Mesenchymal stem cell (in vitro differentiated cells and primary cell): ENCODE data around the gene FERD3L.

Experiments
- DNase-seq: peaks from one replicate; pipeline ENCODE4 v3.0.0-alpha.2; 2013
- H2AFZ ChIP-seq: one replicate; pipeline ENCODE4 v1.6.1; 2013; ENCODE audit warnings: low read depth, mild to moderate bottlenecking, control low read depth, inconsistent platforms, low read length, moderate library complexity
- H2AK5ac ChIP-seq: 2 replicates; pipeline ENCODE4 v1.6.1; 2013; ENCODE audit warnings: low read length, moderate library complexity, mild to moderate bottlenecking, inconsistent platforms; ENCODE audit not compliant: severe bottlenecking
- H2BK120ac ChIP-seq: one replicate; pipeline ENCODE4 v1.6.1; 2013; ENCODE audit warnings: low read depth, mild to moderate bottlenecking, inconsistent platforms, low read length, moderate library complexity
- H2BK12ac ChIP-seq, 2 experiments: one replicate each; pipeline ENCODE4 v1.6.1; 2013; ENCODE audit warnings: inconsistent platforms in 2 of 2, low read length in 2 of 2, mild to moderate bottlenecking in 2 of 2, moderate library complexity in 2 of 2, control low read depth in 1 of 2
- H2BK15ac ChIP-seq: one replicate; pipeline ENCODE4 v1.6.1; 2013; ENCODE audit warnings: mild to moderate bottlenecking, low read depth, inconsistent platforms; ENCODE audit not compliant: poor library complexity, severe bottlenecking
- H2BK5ac ChIP-seq: 2 replicates; pipeline ENCODE4 v1.6.1; 2013; ENCODE audit warnings: low read depth, mild to moderate bottlenecking, low read length, control low read depth, inconsistent platforms; ENCODE audit not compliant: poor library complexity, severe bottlenecking
- H3K14ac ChIP-seq, 2 experiments: one replicate each; pipeline ENCODE4 v1.6.1; 2013; ENCODE audit warnings: inconsistent platforms in 2 of 2, low read length in 2 of 2, control low read depth in 1 of 2, mild to moderate bottlenecking in 1 of 2, moderate library complexity in 1 of 2
- H3K18ac ChIP-seq, 2 experiments: one replicate each; pipeline ENCODE4 v1.6.1; 2013; ENCODE audit warnings: inconsistent platforms in 2 of 2, low read length in 2 of 2, control low read depth in 1 of 2, low read depth in 1 of 2, mild to moderate bottlenecking in 1 of 2
- H3K23ac ChIP-seq, 2 experiments: one replicate each; pipeline ENCODE4 v1.6.1; 2013; ENCODE audit warnings: inconsistent platforms in 2 of 2, low read length in 2 of 2, mild to moderate bottlenecking in 2 of 2, moderate library complexity in 2 of 2, control low read depth in 1 of 2
- H3K27ac ChIP-seq: 2 replicates; pipeline ENCODE4 v1.5.1; 2013; ENCODE audit warnings: mild to moderate bottlenecking, moderate library complexity, low read length, control low read depth, inconsistent platforms; ENCODE audit not compliant: poor library complexity, severe bottlenecking
- H3K27me3 ChIP-seq, 2 experiments: 2 replicates each; pipeline versions ENCODE4 v1.6.1 to v1.7.0; 2013; ENCODE audit warnings: low read length in 2 of 2, mild to moderate bottlenecking in 2 of 2, moderate library complexity in 2 of 2, control low read depth in 1 of 2, inconsistent platforms in 1 of 2; ENCODE audit not compliant: control insufficient read depth in 1 of 2, insufficient read depth in 1 of 2
- H3K36me3 ChIP-seq, 2 experiments: 2 replicates each; pipeline versions ENCODE4 v1.6.1 to v1.7.0; 2013; ENCODE audit warnings: low read length in 2 of 2, control low read depth in 1 of 2, inconsistent platforms in 1 of 2, low read depth in 1 of 2, mild to moderate bottlenecking in 1 of 2; ENCODE audit not compliant: insufficient read depth in 2 of 2, control insufficient read depth in 1 of 2
- H3K4ac ChIP-seq, 2 experiments: one replicate each; pipeline ENCODE4 v1.6.1; 2013; ENCODE audit warnings: inconsistent platforms in 2 of 2, low read length in 2 of 2, mild to moderate bottlenecking in 2 of 2, moderate library complexity in 2 of 2, control low read depth in 1 of 2, low read depth in 1 of 2
- H3K4me1 ChIP-seq: 2 replicates; pipeline ENCODE4 v1.6.1; 2013; ENCODE audit warnings: low read depth, low read length, control low read depth; ENCODE audit not compliant: control insufficient read depth, insufficient read depth
- H3K4me2 ChIP-seq: 2 replicates; pipeline ENCODE4 v1.6.1; 2013; ENCODE audit warnings: low read length, mild to moderate bottlenecking, inconsistent platforms; ENCODE audit not compliant: poor library complexity, severe bottlenecking
- H3K4me3 ChIP-seq, 2 experiments: 2 replicates each; pipeline versions ENCODE4 v1.5.1 to v1.7.0; 2013; ENCODE audit warnings: low read length in 2 of 2, mild to moderate bottlenecking in 2 of 2, control low read depth in 1 of 2, low read depth in 1 of 2; ENCODE audit not compliant: insufficient read depth in 1 of 2
- H3K79me1 ChIP-seq: replicated peaks from 2 replicates; pipeline ENCODE4 v1.6.1; 2013; ENCODE audit warnings: mild to moderate bottlenecking, control low read depth, low read length, inconsistent platforms; ENCODE audit not compliant: poor library complexity, severe bottlenecking
- H3K9ac ChIP-seq: 2 replicates; pipeline ENCODE4 v1.7.0; 2013; ENCODE audit warnings: mild to moderate bottlenecking, low read length, moderate library complexity
- H3K9me3 ChIP-seq: 2 replicates; pipeline ENCODE4 v1.7.0; 2013; ENCODE audit warnings: mild to moderate bottlenecking, low read length; ENCODE audit not compliant: control insufficient read depth
- H4K8ac ChIP-seq: one replicate; pipeline ENCODE4 v1.6.1; 2013; ENCODE audit warnings: inconsistent platforms, mild to moderate bottlenecking, low read length, moderate library complexity
- H4K91ac ChIP-seq: one replicate; pipeline ENCODE4 v1.6.1; 2013; ENCODE audit warnings: mild to moderate bottlenecking, low read length, inconsistent platforms
- WGBS: methylation state at CpG from one replicate; pipeline ENCODE4 v1.1.7; 2013; ENCODE audit warnings: mixed read lengths; 5-methylcytosine and 5-hydroxymethylcytosine counted together

FERD3L gene

GRCh38 chr7:19101909-19102308, 43.3 kb downstream of the FERD3L start:
- Histone ChIP-seq H3K9ac (peak overlapping the region; percentile 71), H2AFZ (no peak overlapping the region), H3K27ac (no peak overlapping the region), H3K9me3 (no peaks in the 10 kb centered on the region), H3K79me1 (peaks cover 3% of the 10 kb centered on the region), H3K4me1 (peaks cover 6% of the 10 kb centered on the region), H3K4me3 (peak overlapping the region in 1 of 2 experiments; percentile 62), H3K36me3 (no peaks in the 10 kb centered on the region), H3K4ac (no peak overlapping the region), H2BK15ac (no peak overlapping the region), H2AK5ac (no peak overlapping the region), H2BK12ac (no peak overlapping the region), H3K4me2 (no peak overlapping the region), H3K18ac (no peak overlapping the region), H3K14ac (no peak overlapping the region), H4K8ac (no peak overlapping the region), H4K91ac (no peak overlapping the region), H2BK120ac (no peak overlapping the region), H3K27me3 (no peaks in the 10 kb centered on the region), H2BK5ac (no peak overlapping the region), H3K23ac (no peak overlapping the region)
- no peak for DNase-seq
- WGBS, result 83% methylated on average over 1 of the region's 2 CpGs

DNA sequence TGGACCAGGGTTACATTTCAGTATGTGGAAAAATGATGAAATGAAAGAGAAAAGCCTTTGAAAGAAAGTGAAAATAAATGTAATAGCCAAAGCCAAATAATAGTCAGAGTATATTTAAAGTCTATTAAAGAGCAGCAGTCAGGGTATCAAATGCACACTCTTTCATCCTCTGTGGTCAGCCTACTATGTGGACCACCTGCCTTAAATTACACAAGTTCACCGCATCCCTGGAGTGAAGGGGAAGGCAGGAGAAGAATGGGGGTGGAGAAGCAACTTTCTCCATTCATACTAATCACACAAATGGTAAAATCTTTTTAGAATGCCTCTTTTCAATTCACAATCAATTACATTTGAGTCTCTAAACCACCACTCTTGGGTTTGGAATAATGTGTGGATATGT, 43.7 kb downstream of the FERD3L start:
- Histone ChIP-seq H3K9me3 (no peaks in the 10 kb centered on the region), H2BK5ac (no peak overlapping the region), H3K9ac (peak overlapping the region; percentile 71), H2BK15ac (no peak overlapping the region), H4K91ac (no peak overlapping the region), H3K14ac (no peak overlapping the region), H3K18ac (no peak overlapping the region), H2BK120ac (no peak overlapping the region), H3K4me1 (peaks cover 4% of the 10 kb centered on the region), H3K36me3 (no peaks in the 10 kb centered on the region), H4K8ac (no peak overlapping the region), H3K4me2 (no peak overlapping the region), H3K79me1 (peaks cover 1% of the 10 kb centered on the region), H2AFZ (no peak overlapping the region), H3K4me3 (peak overlapping the region in 1 of 2 experiments; percentile 62), H3K23ac (no peak overlapping the region), H2BK12ac (no peak overlapping the region), H2AK5ac (no peak overlapping the region), H3K27ac (no peak overlapping the region), H3K4ac (no peak overlapping the region), H3K27me3 (no peaks in the 10 kb centered on the region)
- no peak for DNase-seq
- WGBS, result 80% methylated on average over 1 of the region's 1 CpG

DNA sequence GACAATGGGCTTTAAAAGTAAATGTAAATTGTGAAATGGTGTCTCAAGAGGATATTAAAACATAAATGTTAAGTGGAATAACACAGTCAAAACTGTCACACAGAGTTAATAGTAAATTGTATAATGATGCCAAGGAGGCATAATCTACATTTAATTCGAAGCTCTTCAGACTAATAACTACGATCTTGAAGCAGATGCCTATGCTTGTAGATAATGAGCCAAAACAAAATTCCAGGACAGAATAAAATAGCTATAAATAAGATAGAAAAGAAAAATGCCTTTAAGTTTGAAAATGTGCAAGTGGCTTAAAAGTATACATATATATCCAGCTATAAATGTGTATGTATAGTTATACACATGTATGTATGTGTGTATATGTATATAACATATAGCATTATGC, 45.3 kb downstream of the FERD3L start:
- Histone ChIP-seq H3K27me3 (no peaks in the 10 kb centered on the region), H3K9me3 (no peaks in the 10 kb centered on the region), H2AFZ (no peak overlapping the region), H3K4me2 (no peak overlapping the region), H2BK15ac (no peak overlapping the region), H3K14ac (no peak overlapping the region), H4K91ac (no peak overlapping the region), H3K4me1 (no peaks in the 10 kb centered on the region), H3K27ac (no peak overlapping the region), H2AK5ac (no peak overlapping the region), H3K4me3 (no peak overlapping the region), H3K4ac (no peak overlapping the region), H3K79me1 (no peaks in the 10 kb centered on the region), H2BK120ac (no peak overlapping the region), H2BK12ac (no peak overlapping the region), H2BK5ac (no peak overlapping the region), H3K36me3 (no peaks in the 10 kb centered on the region), H3K18ac (no peak overlapping the region), H4K8ac (no peak overlapping the region), H3K23ac (no peak overlapping the region), H3K9ac (peak overlapping the region; percentile 49)
- no CpG with 5 or more reads among the region's 2 CpGs for WGBS
- DNase-seq, result no peak

DNA sequence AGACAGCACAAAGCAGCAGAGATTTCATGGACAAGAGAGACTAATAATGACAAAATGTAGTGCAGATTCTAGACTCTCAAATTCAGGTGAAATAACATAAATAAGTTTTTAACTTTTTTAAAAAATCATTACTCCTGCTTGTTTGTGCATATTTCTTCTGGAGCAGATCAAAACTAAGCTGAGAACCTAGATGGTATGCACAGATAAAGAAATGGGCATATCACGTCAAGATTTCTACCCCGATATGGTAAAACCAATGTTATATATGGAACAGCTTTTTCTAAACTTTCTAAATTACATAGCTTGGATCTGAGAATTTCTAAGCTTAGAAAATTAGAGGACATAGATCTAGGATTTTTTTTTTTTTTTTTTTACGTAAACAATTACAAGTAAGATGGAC, 46.0 kb downstream of the FERD3L start:
- Histone ChIP-seq H4K8ac (no peak overlapping the region), H3K27ac (no peak overlapping the region), H3K18ac (no peak overlapping the region), H3K9ac (no peak overlapping the region), H3K36me3 (no peaks in the 10 kb centered on the region), H3K9me3 (no peaks in the 10 kb centered on the region), H2BK12ac (no peak overlapping the region), H3K4me1 (no peaks in the 10 kb centered on the region), H3K4ac (no peak overlapping the region), H2BK5ac (no peak overlapping the region), H3K79me1 (no peaks in the 10 kb centered on the region), H2AFZ (no peak overlapping the region), H4K91ac (no peak overlapping the region), H2BK120ac (no peak overlapping the region), H3K4me3 (no peak overlapping the region), H3K27me3 (no peaks in the 10 kb centered on the region), H3K14ac (no peak overlapping the region), H3K23ac (no peak overlapping the region), H2AK5ac (no peak overlapping the region), H2BK15ac (no peak overlapping the region), H3K4me2 (no peak overlapping the region)
- no peak for DNase-seq
- no CpG with 5 or more reads among the region's 3 CpGs for WGBS
